Vagina (tissue), 2 donors: Measurements from ENCODE around the gene ADAM17. TPM values are rescaled to one million over a fixed set of nuclear protein-coding genes. Genes with fewer than 3 reads are reported as not detected.

Source experiments
- DNase-seq, 2 donors: peaks; one replicate each; pipeline ENCODE4 v3.0.0-alpha.2; 2017; ENCODE audit errors: extremely low spot score in 2 of 2
- H3K27ac ChIP-seq: fragments of 200-600 bp; sonication (generic); one replicate; pipeline ENCODE4 v1.5.1; 2019
- H3K27me3 ChIP-seq: fragments of 200-600 bp; sonication (generic); one replicate; pipeline ENCODE4 v1.5.1; 2019
- H3K36me3 ChIP-seq, 2 donors: fragments of 200-600 bp; sonication (generic); one replicate each; pipeline ENCODE4 v1.5.1; 2017 to 2019
- H3K4me1 ChIP-seq: fragments of 200-600 bp; sonication (generic); one replicate; pipeline ENCODE4 v1.5.1; 2019
- H3K4me3 ChIP-seq, 2 donors: fragments of 200-600 bp; sonication (generic); 1 replicate in 1 of 2; 2 replicates in 1 of 2; pipeline ENCODE4 v1.5.1; 2016 to 2019
- H3K9me3 ChIP-seq: fragments of 200-600 bp; sonication (generic); one replicate; pipeline ENCODE4 v1.5.1; 2019
- POLR2A ChIP-seq, 2 donors: fragments of 450-650 bp; IDR thresholded peaks; one replicate each; pipeline ENCODE4 v1.6.1; 2017; ENCODE audit warnings: antibody characterized with exemption in 2 of 2, mild to moderate bottlenecking in 2 of 2, moderate library complexity in 2 of 2
- POLR2AphosphoS5 ChIP-seq, 2 donors: sonication (generic); formaldehyde crosslinking; IDR thresholded peaks; one replicate each; pipeline ENCODE4 v1.9.0; 2017; ENCODE audit warnings: antibody characterized with exemption in 2 of 2, mild to moderate bottlenecking in 2 of 2, low read depth in 1 of 2; ENCODE audit not compliant: insufficient read depth in 1 of 2
- intact Hi-C: fragments of 100-400 bp; cut with DNase I; formaldehyde crosslinking; loops from one replicate; pipeline ENCODE4 v1.15.1; 2023
- total RNA-seq: library from RNA; depleted of rRNA; stranded (reverse); fragments of >200 nt; gene quantifications from one replicate; pipeline ENCODE4 v1.2.3, GENCODE V29; 2016
- TF ChIP-seq, protein P1 (sequence below), 3 experiments: fragments of 450-650 bp in 2 of 3; fragments of 200-600 bp in 1 of 3; sonication (generic) in 1 of 3; IDR thresholded peaks; one replicate each; pipeline ENCODE4 v1.5.1; 2017 to 2019; ENCODE audit warnings: antibody characterized with exemption in 3 of 3, mild to moderate bottlenecking in 2 of 3, moderate library complexity in 2 of 3

The ADAM17 gene
- total RNA-seq, 1 donor from 2014 or later = 33.4 TPM

DNA sequence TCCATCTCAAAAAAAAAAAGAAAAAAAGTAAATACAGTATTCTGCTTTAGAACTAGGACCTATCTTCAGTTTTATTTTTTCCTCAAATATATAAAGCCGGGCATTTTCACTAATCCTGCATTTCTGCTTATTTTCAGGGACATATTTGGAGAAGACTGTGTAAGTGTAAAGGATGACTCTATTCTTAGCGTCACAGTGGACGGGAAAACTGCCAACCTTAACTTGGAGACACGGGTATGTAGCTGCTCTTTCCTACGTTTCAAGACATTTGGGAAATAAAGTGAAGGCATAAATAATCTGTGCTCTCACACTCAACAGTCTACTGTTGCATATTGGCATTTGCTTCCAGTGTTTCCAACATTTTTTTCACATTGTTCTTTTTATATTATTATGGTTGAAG lies 84.4 kb downstream of the ADAM17 start:
- no peak for DNase-seq
- H3K9me3 ChIP-seq = no peaks in the 10 kb centered on the region
- no peaks in the 10 kb centered on the region for H3K27me3 ChIP-seq
- H3K4me3 ChIP-seq = no peak overlapping the region
- intact Hi-C loops = no loop called here
- TF ChIP-seq POLR2AphosphoS5 (IDR thresholded peaks at IDR 0.05; ENCODE audit: insufficient read depth in 1 of 2, low read depth in 1 of 2) (no peak), POLR2A (IDR thresholded peaks at IDR 0.05) (no peak)
- TF ChIP-seq, protein P1, sequence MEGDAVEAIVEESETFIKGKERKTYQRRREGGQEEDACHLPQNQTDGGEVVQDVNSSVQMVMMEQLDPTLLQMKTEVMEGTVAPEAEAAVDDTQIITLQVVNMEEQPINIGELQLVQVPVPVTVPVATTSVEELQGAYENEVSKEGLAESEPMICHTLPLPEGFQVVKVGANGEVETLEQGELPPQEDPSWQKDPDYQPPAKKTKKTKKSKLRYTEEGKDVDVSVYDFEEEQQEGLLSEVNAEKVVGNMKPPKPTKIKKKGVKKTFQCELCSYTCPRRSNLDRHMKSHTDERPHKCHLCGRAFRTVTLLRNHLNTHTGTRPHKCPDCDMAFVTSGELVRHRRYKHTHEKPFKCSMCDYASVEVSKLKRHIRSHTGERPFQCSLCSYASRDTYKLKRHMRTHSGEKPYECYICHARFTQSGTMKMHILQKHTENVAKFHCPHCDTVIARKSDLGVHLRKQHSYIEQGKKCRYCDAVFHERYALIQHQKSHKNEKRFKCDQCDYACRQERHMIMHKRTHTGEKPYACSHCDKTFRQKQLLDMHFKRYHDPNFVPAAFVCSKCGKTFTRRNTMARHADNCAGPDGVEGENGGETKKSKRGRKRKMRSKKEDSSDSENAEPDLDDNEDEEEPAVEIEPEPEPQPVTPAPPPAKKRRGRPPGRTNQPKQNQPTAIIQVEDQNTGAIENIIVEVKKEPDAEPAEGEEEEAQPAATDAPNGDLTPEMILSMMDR (IDR thresholded peaks at IDR 0.05) = no peak
- H3K27ac ChIP-seq = no peak overlapping the region
- H3K4me1 ChIP-seq = peaks cover 24% of the 10 kb centered on the region
- peaks cover 0 to 15% of the 10 kb centered on the region in 2 donors for H3K36me3 ChIP-seq

DNA sequence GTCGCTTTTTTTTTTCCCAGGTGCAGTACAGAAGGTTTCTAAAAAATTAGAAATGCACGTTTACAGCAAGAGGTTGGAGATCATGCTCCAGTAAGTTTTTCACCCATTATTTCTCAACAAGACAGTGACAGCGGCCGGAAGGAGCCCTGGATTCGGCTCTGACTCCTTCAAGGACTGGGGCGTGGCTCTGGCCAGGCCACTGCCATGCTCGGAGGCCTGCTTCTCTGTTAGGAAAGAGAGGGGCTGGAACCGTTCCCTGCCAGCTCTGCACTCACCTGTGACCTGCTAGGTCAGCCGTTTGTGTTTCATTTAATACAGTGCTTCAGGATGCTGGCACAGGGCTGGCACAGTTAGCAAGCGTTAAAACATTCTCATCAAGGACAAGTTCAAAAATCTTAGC lies 87.9 kb downstream of the ADAM17 start:
- Histone ChIP-seq H3K36me3 (peaks cover 0 to 20% of the 10 kb centered on the region in 2 donors), H3K4me3 (no peak overlapping the region), H3K27me3 (no peaks in the 10 kb centered on the region), H3K4me1 (no peaks in the 10 kb centered on the region), H3K27ac (no peak overlapping the region), H3K9me3 (no peaks in the 10 kb centered on the region)
- intact Hi-C loops = no loop called here
- no peak for TF ChIP-seq POLR2AphosphoS5 (IDR thresholded peaks at IDR 0.05; ENCODE audit: insufficient read depth in 1 of 2, low read depth in 1 of 2)
- TF ChIP-seq POLR2A (IDR thresholded peaks at IDR 0.05) = no peak
- TF ChIP-seq, protein P1 (IDR thresholded peaks at IDR 0.05) = no peak
- DNase-seq = no peak

DNA sequence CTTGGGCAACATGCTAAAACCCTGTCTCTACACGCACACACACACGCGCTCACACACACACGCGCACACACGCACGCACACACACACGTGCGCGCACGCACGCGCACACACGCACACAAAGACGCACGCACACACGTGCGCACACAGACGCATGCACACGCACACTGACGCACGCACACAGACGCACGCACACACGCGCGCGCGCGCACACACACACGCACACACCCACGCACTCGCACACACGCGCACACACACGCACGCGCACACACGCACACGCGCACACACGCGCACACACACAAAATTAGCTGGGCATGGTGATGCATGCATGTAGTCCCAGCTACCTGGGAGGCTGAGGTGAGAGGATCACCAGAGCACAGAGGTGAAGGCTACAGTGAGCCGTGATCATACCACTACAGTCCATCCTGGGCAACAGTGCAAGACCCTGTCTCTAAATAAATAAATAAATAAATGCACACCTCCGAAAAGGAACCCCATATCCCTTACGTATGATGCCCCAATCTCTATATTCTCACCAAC lies 89.4 kb downstream of the ADAM17 start:
- no peak for DNase-seq
- intact Hi-C loops = no loop called here
- Histone ChIP-seq H3K4me1 (no peaks in the 10 kb centered on the region), H3K27me3 (no peaks in the 10 kb centered on the region), H3K9me3 (no peaks in the 10 kb centered on the region), H3K4me3 (no peak overlapping the region), H3K27ac (no peak overlapping the region), H3K36me3 (peaks cover 0 to 14% of the 10 kb centered on the region in 2 donors)
- TF ChIP-seq POLR2AphosphoS5 (IDR thresholded peaks at IDR 0.05; ENCODE audit: insufficient read depth in 1 of 2, low read depth in 1 of 2) = no peak
- TF ChIP-seq, protein P1 (IDR thresholded peaks at IDR 0.05) = no peak
- no peak for TF ChIP-seq POLR2A (IDR thresholded peaks at IDR 0.05)

- H3K36me3 ChIP-seq = peaks cover 0 to 15% of the 10 kb centered on the region in 2 donors
- DNase-seq = no peak
- H3K4me3 ChIP-seq = no peak overlapping the region
- intact Hi-C loops = no loop called here
- no peaks in the 10 kb centered on the region for H3K9me3 ChIP-seq
- TF ChIP-seq POLR2A (IDR thresholded peaks at IDR 0.05) (no peak), POLR2AphosphoS5 (IDR thresholded peaks at IDR 0.05; ENCODE audit: insufficient read depth in 1 of 2, low read depth in 1 of 2) (no peak)
- TF ChIP-seq, protein P1 (IDR thresholded peaks at IDR 0.05) = no peak
- H3K27me3 ChIP-seq = no peaks in the 10 kb centered on the region
- H3K27ac ChIP-seq = no peak overlapping the region
- no peaks in the 10 kb centered on the region for H3K4me1 ChIP-seq
Observed at GRCh38 chr2:9465170-9465569, 90.5 kb downstream of the ADAM17 start.

DNA sequence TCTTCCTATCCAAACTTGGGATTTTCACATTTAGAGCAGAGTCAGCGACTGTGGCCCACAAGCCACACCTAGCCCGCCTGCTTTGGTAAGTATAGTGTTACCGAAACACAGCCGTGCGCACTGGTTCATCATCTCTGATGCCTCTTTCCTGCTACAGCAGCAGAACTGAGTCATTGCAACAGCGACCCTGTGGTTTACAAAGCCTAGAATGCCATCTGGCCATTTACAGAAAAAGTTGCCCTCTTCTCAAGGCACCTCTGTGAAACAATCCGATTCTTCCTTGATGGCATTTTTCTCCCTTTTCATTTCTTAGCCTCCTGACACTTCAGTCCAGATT lies 92.0 kb downstream of the ADAM17 start:
- intact Hi-C loops = no loop called here

More for the DNA sequence above, 92.0 kb downstream of the ADAM17 start:
- Histone ChIP-seq H3K9me3 (no peaks in the 10 kb centered on the region), H3K27ac (no peak overlapping the region), H3K36me3 (peaks cover 0 to 20% of the 10 kb centered on the region in 2 donors), H3K4me1 (no peaks in the 10 kb centered on the region), H3K27me3 (no peaks in the 10 kb centered on the region), H3K4me3 (no peak overlapping the region)
- TF ChIP-seq POLR2AphosphoS5 (IDR thresholded peaks at IDR 0.05; ENCODE audit: insufficient read depth in 1 of 2, low read depth in 1 of 2) (no peak), POLR2A (IDR thresholded peaks at IDR 0.05) (no peak)
- TF ChIP-seq, protein P1 (IDR thresholded peaks at IDR 0.05) = no peak
- DNase-seq = no peak
